Measurements from ENCODE around the gene GABRR3. TPM values are rescaled to one million over a fixed set of nuclear protein-coding genes. Genes with fewer than 3 reads are reported as not detected.

Gene GABRR3
- polyA plus RNA-seq, 1 of the 3 experiments (the other 2 are of a cell fraction) = not detected

GRCh38 chr3:98002717-98003116 lies 32.4 kb downstream of the GABRR3 start:
- Histone ChIP-seq H3K27ac (ENCODE audit: low read depth in 2 of 2, low read length in 1 of 2) (no peak overlapping the region), H3K9me3 (no peaks in the 10 kb centered on the region), H4K20me1 (ENCODE audit: insufficient read depth) (no peaks in the 10 kb centered on the region), H3F3A (replicated peaks; ENCODE audit: insufficient read depth) (no peaks in the 10 kb centered on the region), H3K79me2 (ENCODE audit: insufficient read depth) (no peaks in the 10 kb centered on the region), H3K36me3 (replicated peaks in 1 of 2; ENCODE audit: control insufficient read depth in 1 of 2, insufficient read depth in 2 of 2, low read length in 1 of 2) (no peaks in the 10 kb centered on the region), H3K27me3 (ENCODE audit: insufficient read depth) (no peaks in the 10 kb centered on the region), H3K4me2 (no peak overlapping the region), H3K4me3 (ENCODE audit: low read depth in 2 of 2, low read length in 1 of 2) (no peak overlapping the region), H2AFZ (ENCODE audit: low read depth) (no peak overlapping the region), H3K9ac (no peak overlapping the region), H3K4me1 (ENCODE audit: control insufficient read depth in 1 of 2, insufficient read depth in 2 of 2, low read depth in 1 of 2, low read length in 1 of 2) (no peaks in the 10 kb centered on the region; a peak in 2 of 4 replicates), H3K9me2 (no peaks in the 10 kb centered on the region)
- 70% methylated on average over 1 of the region's 1 CpG for WGBS (ENCODE audit: low lambda C conversion rate)
- DNase-seq = no peak
- ChIA-PET POLR2A (no interaction called here), CTCF (no interaction called here)
- no peak for TF ChIP-seq ELF1 (IDR thresholded peaks at IDR 0.05)
- no peak for TF ChIP-seq USF2 (IDR thresholded peaks at IDR 0.05; ENCODE audit: borderline replicate concordance, low read depth, low read length)
- no peak for TF ChIP-seq RCOR1 (IDR thresholded peaks at IDR 0.05; ENCODE audit: low read length)
- no peak for TF ChIP-seq TAF1 (IDR thresholded peaks at IDR 0.05; ENCODE audit: borderline replicate concordance, low read depth, low read length)
- no peak for TF ChIP-seq RFX5 (IDR thresholded peaks at IDR 0.05; ENCODE audit: low read length)
- TF ChIP-seq FOXM1 (IDR thresholded peaks at IDR 0.05; ENCODE audit: low read depth) = no peak
- TF ChIP-seq SMC3 (IDR thresholded peaks at IDR 0.05; ENCODE audit: low read depth, low read length) = no peak
- TF ChIP-seq NRF1 (IDR thresholded peaks at IDR 0.05; ENCODE audit: low read depth, low read length) = no peak
- no peak for TF ChIP-seq EP300 (IDR thresholded peaks at IDR 0.05; ENCODE audit: borderline replicate concordance in 1 of 2, low read depth in 1 of 2, low read length in 1 of 2)
- TF ChIP-seq FOXJ3 (CRISPR knock-in tag; IDR thresholded peaks at IDR 0.05) = no peak
- no peak for TF ChIP-seq IRF3 (IDR thresholded peaks at IDR 0.05; ENCODE audit: low read depth, low read length)

- TF ChIP-seq PBX3 (IDR thresholded peaks at IDR 0.05) = no peak
- no peak for TF ChIP-seq TCF12 (IDR thresholded peaks at IDR 0.05)
- no peak for TF ChIP-seq ELF1 (IDR thresholded peaks at IDR 0.05)
- TF ChIP-seq SIN3A (IDR thresholded peaks at IDR 0.05; ENCODE audit: borderline replicate concordance, low read depth, low read length) = no peak
- no peak for TF ChIP-seq MXI1 (IDR thresholded peaks at IDR 0.05; ENCODE audit: low read depth, low read length)
- TF ChIP-seq USF2 (IDR thresholded peaks at IDR 0.05; ENCODE audit: borderline replicate concordance, low read depth, low read length) = no peak
- no peak for TF ChIP-seq TEAD4 (IDR thresholded peaks at IDR 0.05; ENCODE audit: borderline replicate concordance, insufficient read depth)
- no peak for TF ChIP-seq IRF3 (IDR thresholded peaks at IDR 0.05; ENCODE audit: low read depth, low read length)
- no peak for TF ChIP-seq NRF1 (IDR thresholded peaks at IDR 0.05; ENCODE audit: low read depth, low read length)
- no peak for TF ChIP-seq TAF1 (IDR thresholded peaks at IDR 0.05; ENCODE audit: borderline replicate concordance, low read depth, low read length)
- no peak for TF ChIP-seq SMC3 (IDR thresholded peaks at IDR 0.05; ENCODE audit: low read depth, low read length)
- no peak for TF ChIP-seq CHD2 (IDR thresholded peaks at IDR 0.05; ENCODE audit: low read length, partially characterized antibody)
Measured at GRCh38 chr3:97999994-98000393, 35.1 kb downstream of the GABRR3 start.

More at GRCh38 chr3:97999994-98000393, 35.1 kb downstream of the GABRR3 start:
- H3K9ac ChIP-seq = no peak overlapping the region
- H2AFZ ChIP-seq (ENCODE audit: low read depth) = no peak overlapping the region
- POLR2A ChIA-PET = no interaction called here
- DNase-seq = no peak
- WGBS (ENCODE audit: low lambda C conversion rate) = 0% methylated on average over 1 of the region's 1 CpG
- H3K4me3 ChIP-seq (ENCODE audit: low read depth in 2 of 2, low read length in 1 of 2) = no peak overlapping the region
- CTCF ChIA-PET = interaction anchor here (1.4 kb wide), 1 partner anchor 16 kb away, joined by 3 read pairs; no protein-coding TSS in a partner anchor
- H3K9me2 ChIP-seq = no peaks in the 10 kb centered on the region
- no peaks in the 10 kb centered on the region for H3K36me3 ChIP-seq (replicated peaks in 1 of 2; ENCODE audit: control insufficient read depth in 1 of 2, insufficient read depth in 2 of 2, low read length in 1 of 2)
- H3K27me3 ChIP-seq (ENCODE audit: insufficient read depth) = no peaks in the 10 kb centered on the region
- no peak overlapping the region for H3K27ac ChIP-seq (ENCODE audit: low read depth in 2 of 2, low read length in 1 of 2)
- no peaks in the 10 kb centered on the region for H3F3A ChIP-seq (replicated peaks; ENCODE audit: insufficient read depth)
- H3K9me3 ChIP-seq = no peaks in the 10 kb centered on the region
- no peak overlapping the region for H3K4me2 ChIP-seq
- no peaks in the 10 kb centered on the region for H3K79me2 ChIP-seq (ENCODE audit: insufficient read depth)
- H3K4me1 ChIP-seq (ENCODE audit: control insufficient read depth in 1 of 2, insufficient read depth in 2 of 2, low read depth in 1 of 2, low read length in 1 of 2) = no peaks in the 10 kb centered on the region; a peak in 2 of 4 replicates
- no peaks in the 10 kb centered on the region for H4K20me1 ChIP-seq (ENCODE audit: insufficient read depth)
